Activated T-helper 9 cell treated with anti-CD3 and anti-CD28 coated beads, Interleukin-2, amount 50 U/mL, for 16 hours (primary cell): ENCODE data around the gene PLCL2.
A peak's percentile ranks its signal among the peaks of the same experiment; 100 is the strongest.

Experiments
- DNase-seq: peaks from one replicate; pipeline ENCODE4 v3.0.0-alpha.2; 2020; ENCODE audit warnings: low read depth

Gene PLCL2

DNA sequence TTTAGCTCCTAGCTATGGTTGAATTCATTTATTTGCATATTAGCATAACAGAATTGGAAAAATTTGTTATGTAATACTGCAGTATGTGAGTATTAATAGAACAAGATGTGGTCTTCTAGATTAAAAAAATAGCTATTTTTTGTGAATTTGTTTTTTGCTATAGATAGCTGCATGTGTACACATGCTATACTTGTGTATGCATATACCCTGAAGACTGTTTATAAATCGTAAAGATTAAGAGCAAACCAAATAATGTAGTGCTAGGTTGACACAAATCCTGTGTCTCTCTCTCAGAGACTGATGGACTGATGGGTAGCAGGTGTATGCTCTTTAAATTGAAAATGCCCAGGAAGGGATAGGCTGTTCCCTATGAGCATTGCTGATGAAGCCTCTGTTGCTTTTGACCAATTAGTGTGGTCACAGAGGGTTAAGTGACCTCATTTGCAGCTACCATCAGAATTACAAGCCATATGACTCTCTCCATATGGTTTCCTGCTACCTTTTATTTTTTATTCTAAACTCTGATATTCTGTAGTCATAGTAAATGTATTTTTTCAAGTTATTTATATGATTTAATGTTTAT is 9.0 kb downstream of the PLCL2 start:
- DNase-seq: no peak

DNA sequence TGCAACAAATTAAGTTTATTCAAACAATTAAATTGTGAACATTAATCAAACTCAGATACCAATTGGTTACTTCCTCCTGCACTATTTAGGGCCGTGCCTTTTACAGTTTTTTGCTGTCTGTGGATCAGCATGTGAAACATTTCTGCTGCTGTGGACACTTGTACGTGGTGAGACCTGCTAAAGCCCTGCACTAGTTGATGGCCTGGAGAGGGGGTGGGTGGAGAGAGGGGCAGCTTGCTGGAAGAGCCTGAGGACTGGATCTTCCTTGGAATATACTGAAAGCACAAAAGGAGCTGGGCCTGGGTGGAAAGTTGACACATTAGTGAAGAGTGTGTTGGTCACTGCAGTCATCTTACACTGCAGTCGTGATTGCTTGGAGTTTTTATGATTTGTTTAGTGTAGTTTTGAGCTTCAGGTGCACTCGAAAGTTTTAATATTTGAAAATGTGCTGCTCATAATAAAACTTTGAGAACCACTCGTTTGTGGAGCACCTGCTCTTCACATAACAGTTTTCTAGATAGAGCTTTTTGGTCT is 11.4 kb downstream of the PLCL2 start:
- no peak for DNase-seq

- no peak for DNase-seq
Observed at GRCh38 chr3:16896820-16897219, 12.1 kb downstream of the PLCL2 start.

DNA sequence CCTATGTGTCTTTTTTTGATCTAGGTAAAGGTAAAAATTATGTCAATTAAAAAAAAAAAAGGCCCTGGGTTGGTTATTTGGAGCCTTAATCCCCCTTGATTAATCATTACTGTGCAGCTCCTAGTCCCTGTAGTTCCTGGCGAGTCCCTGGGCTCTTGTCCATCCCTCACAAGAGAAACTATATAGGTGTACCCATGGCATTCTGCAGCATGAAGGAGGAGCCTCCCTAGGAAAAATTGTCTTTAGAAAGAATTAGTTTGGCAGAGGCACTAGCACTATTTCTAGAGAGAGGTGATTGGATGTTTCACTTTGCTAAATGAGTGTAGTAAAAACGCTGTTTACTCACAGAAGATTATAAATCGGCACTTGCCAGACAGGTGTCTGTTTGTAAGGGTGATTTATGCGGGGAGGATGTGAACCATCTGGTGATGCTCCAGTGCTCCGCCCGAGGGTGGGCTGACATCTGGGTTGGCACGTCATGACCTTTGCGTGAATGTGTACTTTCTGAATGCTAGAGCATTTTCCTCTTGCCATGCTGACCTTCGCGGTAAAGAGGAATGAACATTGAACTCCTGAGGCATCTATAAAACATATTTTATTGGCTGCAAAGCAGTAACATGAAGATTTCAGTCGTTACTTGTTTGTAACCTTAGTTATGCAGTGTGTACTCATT is 12.6 kb downstream of the PLCL2 start:
- no peak for DNase-seq

DNA sequence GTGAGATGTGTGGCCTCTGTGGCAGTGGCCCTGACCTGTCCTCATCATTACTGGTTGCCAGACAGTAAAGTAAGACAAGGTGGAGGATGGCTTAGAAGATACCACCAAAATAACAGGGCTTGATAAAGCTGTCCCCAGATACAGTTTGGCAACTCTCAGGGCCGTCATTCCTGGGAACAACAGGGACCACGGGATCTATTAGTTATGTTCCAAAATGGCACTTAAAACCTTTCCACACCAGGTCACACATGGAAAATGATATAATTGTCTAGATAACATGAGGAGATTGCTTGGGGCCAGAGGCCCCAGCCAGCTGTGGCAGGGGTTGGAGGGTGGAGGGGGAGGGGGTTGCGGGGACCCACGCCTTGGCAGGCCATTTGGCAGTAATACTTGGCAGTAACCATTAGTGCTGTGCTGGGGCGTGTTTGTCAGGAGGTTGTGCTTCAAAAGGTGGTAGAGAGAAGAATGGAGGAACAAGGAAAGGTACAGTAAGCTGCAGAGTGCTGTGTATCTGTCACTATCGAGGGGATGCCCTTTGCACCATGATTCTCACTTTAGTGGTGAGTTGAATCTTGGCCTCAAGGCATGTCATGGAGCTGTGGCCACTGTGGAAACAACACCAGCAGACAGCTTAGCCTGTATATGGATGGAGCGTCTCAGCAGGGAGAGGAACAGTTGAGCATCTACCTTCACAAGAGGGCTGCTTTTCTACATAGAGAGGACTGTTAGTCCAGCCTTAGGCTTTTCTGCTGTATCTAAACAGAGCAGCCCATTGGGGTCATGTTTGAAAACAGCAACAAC is 14.0 kb downstream of the PLCL2 start:
- DNase-seq: no peak

DNA sequence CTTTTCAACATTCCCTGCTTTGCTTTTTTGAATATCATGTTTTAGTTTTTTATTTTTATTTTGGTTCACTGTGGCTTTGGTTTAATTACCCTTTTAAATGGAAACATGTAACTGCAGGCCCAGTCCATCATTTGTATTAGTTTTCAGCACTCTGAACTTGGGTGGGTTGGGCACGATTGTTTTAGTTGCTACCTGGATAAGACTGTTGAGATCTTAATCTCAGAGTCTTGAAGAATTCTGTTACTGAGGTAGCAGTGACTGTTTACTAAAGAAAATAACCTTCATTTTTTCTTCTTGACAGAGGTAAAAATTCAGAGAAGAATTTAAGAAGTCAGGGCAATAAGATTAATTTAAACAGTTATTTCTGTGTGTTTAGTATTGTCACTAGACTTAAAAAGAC is 15.2 kb downstream of the PLCL2 start:
- DNase-seq: no peak

- no peak for DNase-seq
Observed at GRCh38 chr3:16900779-16901440, 16.2 kb downstream of the PLCL2 start.

DNA sequence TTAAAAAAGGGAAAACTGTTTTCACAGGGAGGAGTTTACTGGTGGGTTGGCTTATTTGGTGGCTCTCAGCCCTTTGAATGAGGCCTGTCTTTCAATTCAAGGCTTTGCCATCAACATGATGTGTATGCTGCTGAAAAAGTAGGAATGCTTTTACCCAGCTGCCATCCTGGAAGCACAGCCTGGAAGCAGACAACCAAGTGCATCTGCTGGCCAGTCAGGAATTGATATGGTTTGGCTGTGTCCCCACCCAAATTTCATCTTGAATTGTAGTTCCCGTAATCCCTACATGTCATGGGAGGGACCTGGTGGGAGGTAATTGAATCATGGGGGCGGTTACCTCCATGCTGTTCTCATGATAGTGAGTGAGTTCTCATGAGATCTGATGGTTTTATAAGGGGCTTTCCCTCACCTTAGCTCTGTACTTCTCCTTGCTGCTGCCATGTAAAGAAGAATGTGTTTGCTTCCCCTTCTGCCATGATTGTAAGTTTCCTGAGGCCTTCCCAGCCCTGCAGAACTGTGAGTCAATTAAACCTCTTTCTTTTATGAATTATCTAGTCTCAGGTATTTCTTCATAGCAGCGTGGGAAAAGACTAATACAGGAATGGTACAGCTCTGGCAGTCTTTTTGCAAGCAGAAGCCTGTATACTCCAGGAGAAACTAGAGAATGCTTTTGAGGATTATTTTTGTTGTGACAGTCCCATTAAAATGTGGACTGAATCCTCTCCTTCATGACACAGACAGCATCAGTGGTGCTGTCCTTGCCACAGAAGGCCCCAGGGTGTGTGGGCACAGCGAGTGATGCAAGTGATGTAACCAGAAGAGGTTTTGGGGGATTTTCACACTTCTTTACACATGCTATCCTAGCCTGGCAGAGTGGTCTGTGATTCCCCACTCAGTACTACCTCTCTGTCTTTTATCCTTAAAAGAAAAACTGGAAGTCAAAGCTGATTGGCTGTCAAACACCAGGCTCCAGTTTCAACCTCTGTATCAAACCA is 20.0 kb downstream of the PLCL2 start:
- DNase-seq: peak; percentile 26

- DNase-seq: no peak
Observed at GRCh38 chr3:16905704-16906103, 20.9 kb downstream of the PLCL2 start.

GRCh38 chr3:16906682-16907081 is 21.9 kb downstream of the PLCL2 start:
- no peak for DNase-seq

DNA sequence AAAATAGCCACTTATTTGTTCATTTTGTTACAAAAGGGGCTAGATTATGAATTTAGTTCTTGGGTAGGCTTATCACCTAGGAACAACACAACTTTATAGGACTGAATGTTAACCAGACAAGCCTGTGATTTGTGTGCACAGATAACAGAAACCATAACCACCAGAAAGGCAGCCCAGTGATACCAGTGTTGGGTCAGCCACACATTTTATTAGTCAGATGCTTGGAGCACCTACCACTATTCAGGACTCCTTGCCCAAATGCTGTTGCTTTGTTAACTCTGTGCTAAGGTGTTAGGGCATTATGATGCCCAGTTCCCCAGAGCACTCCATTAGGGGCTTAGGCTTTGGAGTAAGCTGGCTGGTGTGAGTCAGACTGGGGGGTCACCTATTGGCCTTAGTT is 22.5 kb downstream of the PLCL2 start:
- DNase-seq: no peak

DNA sequence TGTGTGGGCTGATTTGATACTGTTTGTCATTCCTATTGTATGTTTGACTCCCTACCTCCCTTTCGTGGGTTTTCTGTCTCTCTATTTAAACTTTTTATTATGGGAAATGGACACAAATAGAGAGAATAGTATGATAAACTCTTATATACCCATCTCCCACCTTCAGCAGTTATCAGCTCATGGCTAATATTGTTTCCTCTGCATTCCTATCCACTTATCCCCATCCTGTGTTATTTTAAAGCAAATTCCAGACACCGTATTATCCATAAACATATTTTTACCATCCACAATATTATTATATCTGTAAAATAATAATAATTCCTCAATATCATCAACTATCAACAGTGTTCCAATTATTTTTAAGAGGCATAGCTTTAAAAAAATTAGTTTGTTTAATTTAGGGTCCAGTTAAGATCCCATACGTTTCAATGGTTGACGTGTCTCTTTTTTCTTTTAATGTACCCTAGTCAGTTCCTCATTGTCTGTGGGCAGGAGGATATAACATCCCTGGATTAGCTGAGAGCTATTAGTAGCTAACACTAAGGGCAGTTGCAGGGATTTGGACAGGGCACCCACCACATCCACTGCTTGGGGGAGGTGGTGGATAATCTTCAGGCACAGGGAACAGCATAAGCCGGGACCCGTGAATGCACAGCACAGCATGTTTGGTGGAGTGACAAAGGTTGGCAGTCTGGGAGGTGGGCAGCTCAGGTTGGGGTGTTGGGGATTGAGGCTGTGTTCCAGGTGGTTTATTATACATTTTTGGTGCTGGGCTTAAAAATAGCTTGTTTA is 23.5 kb downstream of the PLCL2 start:
- DNase-seq: no peak

DNA sequence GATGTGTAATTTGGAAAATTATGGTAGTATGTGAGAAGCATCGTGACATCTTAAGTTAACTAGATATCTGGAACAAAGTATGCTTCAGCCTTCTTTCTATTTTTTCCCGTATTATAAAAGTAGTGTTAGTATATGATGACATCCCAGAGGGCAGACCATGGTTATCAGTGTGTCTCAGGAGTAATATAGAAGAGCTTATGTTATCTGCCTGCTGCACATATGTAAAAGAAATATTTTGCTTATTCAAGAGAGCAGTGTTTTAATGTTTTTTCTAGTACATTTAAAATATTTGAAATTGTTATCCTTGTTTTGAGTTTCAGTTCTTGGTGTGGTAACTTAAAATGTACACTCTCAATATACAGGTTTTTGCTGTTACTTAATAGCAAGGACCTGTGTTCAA is 24.1 kb downstream of the PLCL2 start:
- DNase-seq: no peak

DNA sequence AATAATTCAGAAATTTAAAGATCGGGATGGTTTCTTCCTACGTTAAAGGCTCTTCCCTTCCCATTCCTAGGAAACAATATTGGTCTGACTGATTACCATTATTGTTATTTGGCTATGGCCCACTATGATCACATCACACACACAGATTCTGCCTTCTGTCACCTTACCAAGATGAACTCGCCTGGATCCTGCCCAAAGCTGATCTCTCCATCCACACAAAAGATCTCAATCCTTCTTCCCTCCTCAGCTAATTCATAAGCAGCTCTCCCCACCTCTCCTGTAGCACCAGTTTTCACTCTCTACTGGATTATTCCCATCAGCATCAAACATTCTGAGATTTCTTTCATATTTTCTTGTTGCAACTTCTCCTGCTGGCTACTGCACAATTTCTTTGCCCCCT is 25.0 kb downstream of the PLCL2 start:
- DNase-seq: no peak

GRCh38 chr3:16910207-16910606 is 25.5 kb downstream of the PLCL2 start:
- no peak for DNase-seq

- DNase-seq: no peak
Observed at GRCh38 chr3:16911916-16912315, 27.2 kb downstream of the PLCL2 start.

- no peak for DNase-seq
Observed at GRCh38 chr3:16912400-16913263, 27.9 kb downstream of the PLCL2 start.

GRCh38 chr3:16913264-16913580 is 28.5 kb downstream of the PLCL2 start:
- no peak for DNase-seq

DNA sequence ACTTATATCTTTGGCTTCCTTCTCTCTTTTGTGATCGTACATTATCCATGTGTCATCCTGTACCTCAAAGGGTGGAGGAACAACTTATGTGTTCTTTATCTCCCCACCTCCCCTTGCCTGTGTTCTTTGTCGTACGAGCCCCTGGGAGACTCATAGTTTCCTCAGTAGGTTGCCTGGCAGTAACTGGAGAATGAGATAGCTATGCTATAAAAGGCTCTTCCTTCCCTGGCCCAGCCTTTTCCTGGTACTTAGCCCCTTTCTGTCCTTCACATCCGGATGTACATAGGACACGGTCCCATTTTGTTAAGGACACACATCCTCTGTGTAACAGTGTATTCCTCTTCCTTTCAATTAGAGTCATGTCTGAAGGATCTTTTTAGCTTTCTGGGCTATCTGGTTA is 32.1 kb downstream of the PLCL2 start:
- DNase-seq: no peak
